Measurements from ENCODE around the gene PHF20.

The PHF20 gene

GRCh38 chr20:35767683-35768481, 3.9 kb upstream of the PHF20 start:
- Mint-ChIP-seq H3K27ac (no peak overlapping the region), H3K27me3 (ENCODE audit: low read depth, poor library complexity) (peaks cover 7% of the 10 kb centered on the region), H3K4me3 (no peak overlapping the region), H3K4me1 (peaks cover 22% of the 10 kb centered on the region), H3K9me3 (peaks cover 9% of the 10 kb centered on the region), H3K36me3 (ENCODE audit: low read depth) (no peaks in the 10 kb centered on the region)
- DNase-seq, result no peak
- TF ChIP-seq CTCF (IDR thresholded peaks at IDR 0.05), result no peak

- Mint-ChIP-seq H3K4me3 (no peak overlapping the region), H3K36me3 (ENCODE audit: low read depth) (peaks cover under 1% of the 10 kb centered on the region), H3K9me3 (peaks cover 9% of the 10 kb centered on the region), H3K27me3 (ENCODE audit: low read depth, poor library complexity) (peaks cover 9% of the 10 kb centered on the region), H3K4me1 (peaks cover 33% of the 10 kb centered on the region), H3K27ac (peak overlapping the region; percentile 57)
- DNase-seq, result peak; percentile 23
- TF ChIP-seq CTCF (IDR thresholded peaks at IDR 0.05), result no peak
Observed at GRCh38 chr20:35768731-35769664, 2.8 kb upstream of the PHF20 start.

- Mint-ChIP-seq H3K27ac (peak overlapping the region; percentile 52), H3K27me3 (ENCODE audit: low read depth, poor library complexity) (peaks cover 9% of the 10 kb centered on the region), H3K4me3 (peak overlapping the region; percentile 74), H3K36me3 (ENCODE audit: low read depth) (peaks cover 13% of the 10 kb centered on the region), H3K9me3 (peaks cover 9% of the 10 kb centered on the region), H3K4me1 (peaks cover 46% of the 10 kb centered on the region)
- DNase-seq, result no peak
- TF ChIP-seq CTCF (IDR thresholded peaks at IDR 0.05), result no peak
Observed at GRCh38 chr20:35771367-35771688, 487 bp upstream of the PHF20 start.

GRCh38 chr20:35772563-35773058, 796 bp downstream of the PHF20 start:
- H3K27me3 Mint-ChIP-seq (ENCODE audit: low read depth, poor library complexity), result peaks cover 9% of the 10 kb centered on the region
- no peak for DNase-seq

GRCh38 chr20:35773154-35773751, 1.4 kb downstream of the PHF20 start:
- Mint-ChIP-seq H3K27me3 (ENCODE audit: low read depth, poor library complexity) (peaks cover 9% of the 10 kb centered on the region), H3K4me1 (peaks cover 49% of the 10 kb centered on the region), H3K4me3 (peak overlapping the region; percentile 99), H3K27ac (peak overlapping the region; percentile 95), H3K36me3 (ENCODE audit: low read depth) (peaks cover 22% of the 10 kb centered on the region), H3K9me3 (peaks cover 9% of the 10 kb centered on the region)
- DNase-seq, result no peak
- no peak for TF ChIP-seq CTCF (IDR thresholded peaks at IDR 0.05)

More at GRCh38 chr20:35772563-35773058, 796 bp downstream of the PHF20 start:
- peak overlapping the region; percentile 99 for H3K4me3 Mint-ChIP-seq
- H3K27ac Mint-ChIP-seq, result peak overlapping the region; percentile 98
- H3K36me3 Mint-ChIP-seq (ENCODE audit: low read depth), result peaks cover 22% of the 10 kb centered on the region
- no peak for TF ChIP-seq CTCF (IDR thresholded peaks at IDR 0.05)
- peaks cover 9% of the 10 kb centered on the region for H3K9me3 Mint-ChIP-seq
- peaks cover 54% of the 10 kb centered on the region for H3K4me1 Mint-ChIP-seq

Data from nephron progenitor cell (in vitro differentiated cells).